Tibial nerve (tissue), 4 donors: ENCODE results near the gene ALDH8A1.

Experiments
- EP300 ChIP-seq, 2 donors: sonication (generic); formaldehyde crosslinking; IDR thresholded peaks; one replicate each; pipeline ENCODE4 v1.6.1; 2017; ENCODE audit warnings: antibody characterized with exemption in 2 of 2, mild to moderate bottlenecking in 1 of 2
- POLR2A ChIP-seq, 2 donors: fragments of 450-650 bp; IDR thresholded peaks; one replicate each; pipeline ENCODE4 v1.6.1; 2017; ENCODE audit warnings: antibody characterized with exemption in 2 of 2, mild to moderate bottlenecking in 2 of 2, moderate library complexity in 2 of 2
- TF ChIP-seq, protein P1 (sequence below), 5 experiments: fragments of 200-600 bp in 3 of 5; fragments of 450-650 bp in 2 of 5; sonication (generic) in 3 of 5; IDR thresholded peaks; one replicate each; pipeline ENCODE4 v1.5.1; 2016 to 2019; ENCODE audit warnings: antibody characterized with exemption in 5 of 5, mild to moderate bottlenecking in 3 of 5, moderate library complexity in 2 of 5

DNA sequence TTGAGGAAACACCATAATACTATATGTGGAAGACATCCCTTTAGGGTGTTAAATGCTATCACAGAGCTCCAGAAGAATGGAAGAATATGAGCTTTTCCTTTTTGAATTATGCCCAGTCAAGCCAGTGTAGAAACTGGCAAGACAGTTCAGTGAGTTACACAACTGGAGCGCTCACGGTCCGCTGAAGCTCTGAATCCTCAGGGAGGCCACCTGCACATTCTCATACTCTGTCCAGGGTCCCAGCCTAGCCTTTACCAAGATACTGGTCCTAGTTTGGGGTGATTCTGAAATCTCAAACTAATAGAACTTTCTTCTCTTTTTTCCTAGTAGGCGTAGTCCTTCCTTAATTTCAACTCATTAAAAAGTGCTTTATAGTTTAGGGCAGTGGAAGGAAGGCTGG, 51.3 kb downstream of the ALDH8A1 start:
- no peak for TF ChIP-seq POLR2A (IDR thresholded peaks at IDR 0.05)
- TF ChIP-seq, protein P1, sequence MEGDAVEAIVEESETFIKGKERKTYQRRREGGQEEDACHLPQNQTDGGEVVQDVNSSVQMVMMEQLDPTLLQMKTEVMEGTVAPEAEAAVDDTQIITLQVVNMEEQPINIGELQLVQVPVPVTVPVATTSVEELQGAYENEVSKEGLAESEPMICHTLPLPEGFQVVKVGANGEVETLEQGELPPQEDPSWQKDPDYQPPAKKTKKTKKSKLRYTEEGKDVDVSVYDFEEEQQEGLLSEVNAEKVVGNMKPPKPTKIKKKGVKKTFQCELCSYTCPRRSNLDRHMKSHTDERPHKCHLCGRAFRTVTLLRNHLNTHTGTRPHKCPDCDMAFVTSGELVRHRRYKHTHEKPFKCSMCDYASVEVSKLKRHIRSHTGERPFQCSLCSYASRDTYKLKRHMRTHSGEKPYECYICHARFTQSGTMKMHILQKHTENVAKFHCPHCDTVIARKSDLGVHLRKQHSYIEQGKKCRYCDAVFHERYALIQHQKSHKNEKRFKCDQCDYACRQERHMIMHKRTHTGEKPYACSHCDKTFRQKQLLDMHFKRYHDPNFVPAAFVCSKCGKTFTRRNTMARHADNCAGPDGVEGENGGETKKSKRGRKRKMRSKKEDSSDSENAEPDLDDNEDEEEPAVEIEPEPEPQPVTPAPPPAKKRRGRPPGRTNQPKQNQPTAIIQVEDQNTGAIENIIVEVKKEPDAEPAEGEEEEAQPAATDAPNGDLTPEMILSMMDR (IDR thresholded peaks at IDR 0.05): no peak
- TF ChIP-seq EP300 (IDR thresholded peaks at IDR 0.05): no peak
